ENCODE measurements around the gene TPSB2.
A peak's percentile ranks its signal among the peaks of the same experiment; 100 is the strongest.
"Not testable (repeated sequence)": the region's sequence is repeated elsewhere in the genome, so short reads cannot be mapped to it uniquely, and the experiment has no call there.

Gene TPSB2

DNA sequence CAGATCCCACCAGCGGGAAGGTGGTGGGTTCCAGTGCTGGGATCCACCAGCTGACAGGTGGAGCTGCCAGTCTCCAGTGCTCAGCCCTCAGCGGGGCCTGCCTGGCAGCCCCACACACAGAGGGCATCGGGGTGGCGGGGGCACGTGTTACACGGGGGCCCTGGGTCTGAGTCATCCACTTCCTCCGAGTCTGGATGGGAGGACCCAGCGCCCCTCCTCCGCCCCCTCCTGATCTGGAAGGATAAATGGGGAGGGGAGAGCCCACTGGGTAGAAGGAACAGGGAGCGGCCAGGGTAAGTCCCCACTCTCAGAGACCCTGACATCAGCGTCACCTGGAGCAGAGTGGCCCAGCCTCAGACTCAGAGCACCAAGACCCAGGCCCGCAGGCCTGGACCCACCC is 10.5 kb upstream of the TPSB2 start, which contains the start of gene TPSAB1:
Gene TPSAB1 (plus strand): TSS at position 270 of the 400 bp plus-strand sequence. CDS start 234 bp downstream, outside the sequence.
- not testable (repeated sequence) for DNase-seq

DNA sequence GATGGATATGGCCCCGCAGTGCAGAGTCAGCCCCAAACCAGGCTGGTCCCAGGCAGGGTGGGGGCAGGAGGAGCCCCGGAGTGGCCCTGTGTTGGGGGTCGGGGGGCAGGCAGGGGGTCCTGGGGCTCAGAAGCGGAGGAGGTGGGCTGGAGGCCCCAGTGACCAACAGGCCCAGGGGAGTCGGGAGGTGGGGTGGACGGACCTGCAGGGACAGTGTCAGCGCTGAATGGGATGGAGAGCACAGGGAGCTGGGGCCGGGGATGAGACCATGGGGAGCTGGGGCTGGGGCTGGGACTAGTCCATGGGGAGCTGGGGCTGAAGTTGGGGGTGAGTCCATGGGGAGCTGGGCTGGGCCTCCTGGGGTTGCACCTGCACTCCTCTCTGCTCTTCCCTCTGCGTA is 9.6 kb upstream of the TPSB2 start:
- DNase-seq: not testable (repeated sequence)

DNA sequence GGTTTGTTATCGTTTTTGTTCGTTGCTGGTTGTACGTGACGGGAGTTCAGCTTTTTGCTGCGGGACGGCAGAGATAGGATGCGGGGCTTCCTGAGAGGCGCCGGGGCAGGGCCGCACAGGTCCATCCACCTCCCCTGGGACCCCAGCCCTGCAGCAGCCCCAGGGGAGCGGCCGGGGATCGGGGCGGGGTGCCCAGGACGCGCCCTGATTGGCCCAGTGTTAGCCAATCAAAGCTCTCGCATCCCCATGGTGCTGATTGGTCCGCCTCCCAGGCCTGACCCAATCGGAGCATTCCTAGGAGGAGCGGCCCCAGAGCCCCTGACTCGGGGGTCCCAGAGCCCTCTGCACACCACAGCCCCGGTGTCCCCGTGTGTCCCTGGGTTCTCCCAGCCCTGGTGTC is 8.9 kb upstream of the TPSB2 start:
- not testable (repeated sequence) for DNase-seq

DNA sequence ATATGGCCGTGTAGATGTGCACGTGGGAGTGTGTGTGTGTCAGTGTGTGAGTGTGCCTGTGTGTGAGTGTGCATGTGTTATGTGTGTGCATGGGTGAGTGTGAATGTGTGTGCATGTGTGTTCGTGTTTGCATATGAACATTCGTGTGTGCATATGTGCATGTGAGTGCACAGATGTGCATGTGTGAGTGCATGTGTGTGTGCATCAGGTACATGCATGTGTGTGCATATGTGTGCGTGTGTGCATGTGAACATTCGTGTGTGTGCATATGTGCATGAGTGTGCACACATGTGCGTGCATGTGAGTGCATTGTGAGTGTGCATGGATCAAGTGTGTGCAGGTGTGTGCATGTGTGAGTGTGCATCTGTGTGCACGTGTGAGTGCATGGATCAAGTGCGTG is 8.0 kb upstream of the TPSB2 start:
- no peak for DNase-seq

DNA sequence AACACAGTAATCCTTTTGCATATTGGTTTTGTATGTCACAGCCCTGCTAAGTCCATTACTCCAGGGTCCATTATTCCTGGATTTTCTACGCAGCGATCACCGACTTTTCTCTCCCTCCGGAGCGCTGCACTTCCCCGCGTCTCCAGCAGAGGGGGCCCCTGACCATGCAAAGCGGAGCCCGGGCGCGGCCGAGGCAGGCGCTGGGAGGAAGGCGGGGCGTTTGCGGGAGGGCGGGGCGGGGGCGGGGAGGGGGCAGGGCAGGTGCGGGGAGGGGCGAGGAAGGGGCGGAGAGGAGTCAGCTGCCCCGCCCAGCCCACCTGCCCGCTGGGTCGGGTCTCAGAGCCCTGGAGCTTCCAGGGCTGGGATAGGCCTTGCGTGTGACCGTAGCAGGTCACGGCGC is 6.7 kb upstream of the TPSB2 start:
- DNase-seq: not testable (repeated sequence)

DNA sequence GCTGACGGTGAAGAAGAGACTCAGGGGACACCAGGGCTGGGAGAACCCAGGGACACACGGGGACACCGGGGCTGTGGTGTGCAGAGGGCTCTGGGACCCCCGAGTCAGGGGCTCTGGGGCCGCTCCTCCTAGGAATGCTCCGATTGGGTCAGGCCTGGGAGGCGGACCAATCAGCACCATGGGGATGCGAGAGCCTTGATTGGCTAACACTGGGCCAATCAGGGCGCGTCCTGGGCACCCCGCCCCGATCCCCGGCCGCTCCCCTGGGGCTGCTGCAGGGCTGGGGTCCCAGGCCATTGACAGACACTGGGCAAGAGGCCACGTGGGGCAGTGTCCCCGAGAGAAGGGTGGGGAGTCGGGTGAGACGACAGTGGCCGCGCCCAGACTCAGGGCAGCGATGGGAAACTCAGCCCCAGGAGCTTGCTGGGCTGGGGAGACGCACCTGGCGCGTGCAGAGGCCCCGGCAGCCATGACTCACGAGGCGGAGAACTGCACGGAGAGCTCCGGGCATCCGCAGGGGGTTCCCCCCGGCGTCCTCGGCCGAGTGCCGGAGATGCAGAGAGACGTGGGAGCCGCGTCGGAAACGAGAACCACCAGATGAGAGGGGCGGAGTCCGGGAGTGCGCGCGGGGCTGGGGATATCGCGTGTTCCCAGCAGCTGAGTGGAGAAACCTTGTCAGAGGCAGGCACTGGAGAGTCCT is 2.2 kb upstream of the TPSB2 start:
- not testable (repeated sequence) for DNase-seq

DNA sequence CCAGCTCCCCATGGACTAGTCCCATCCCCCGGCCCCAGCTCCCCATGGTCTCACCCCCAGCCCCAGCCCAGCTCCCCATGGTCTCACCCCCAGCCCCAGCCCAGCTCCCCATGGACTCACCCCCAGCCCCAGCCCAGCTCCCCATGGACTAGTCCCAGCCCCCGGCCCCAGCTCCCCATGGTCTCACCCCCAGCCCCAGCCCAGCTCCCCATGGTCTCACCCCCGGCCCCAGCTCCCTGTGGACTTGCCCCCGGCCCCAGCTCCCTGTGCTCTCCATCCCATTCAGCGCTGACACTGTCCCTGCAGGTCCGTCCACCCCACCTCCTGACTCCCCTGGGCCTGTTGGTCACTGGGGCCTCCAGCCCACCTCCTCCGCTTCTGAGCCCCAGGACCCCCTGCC is 1.3 kb upstream of the TPSB2 start:
- DNase-seq: not testable (repeated sequence)

DNA sequence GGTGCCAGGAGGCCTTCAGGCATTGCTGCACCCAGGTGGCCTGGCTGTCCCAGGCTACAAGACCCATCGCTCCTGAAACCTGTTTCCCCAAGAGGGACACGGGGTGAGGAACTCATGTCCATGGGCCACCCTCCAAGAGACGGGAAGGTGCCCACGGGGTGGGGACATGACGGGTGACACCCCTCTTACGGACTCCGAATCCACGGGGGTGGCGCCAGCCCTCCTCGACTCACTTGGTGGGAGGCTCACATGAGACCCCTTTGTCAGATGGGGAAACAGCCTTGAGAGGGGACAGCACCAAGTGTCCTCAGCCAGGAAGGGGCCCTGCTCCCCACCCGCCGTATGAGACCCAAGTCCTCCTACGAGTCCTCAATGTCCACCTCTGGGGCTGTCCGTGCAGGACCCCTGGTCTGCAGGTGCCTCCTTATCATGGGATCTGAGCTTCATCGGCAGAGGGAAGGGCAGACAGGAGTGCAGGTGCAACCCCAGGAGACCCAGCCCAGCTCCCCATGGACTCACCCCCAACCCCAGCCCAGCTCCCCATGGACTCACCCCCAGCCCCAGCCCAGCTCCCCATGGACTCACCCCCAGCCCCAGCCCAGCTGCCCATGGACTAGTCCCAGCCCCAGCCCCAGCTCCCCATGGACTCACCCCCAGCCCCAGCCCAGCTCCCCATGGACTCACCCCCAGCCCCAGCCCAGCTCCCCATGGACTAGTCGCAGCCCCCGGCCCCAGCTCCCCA is 658 bp upstream of the TPSB2 start:
- DNase-seq: not testable (repeated sequence)

DNA sequence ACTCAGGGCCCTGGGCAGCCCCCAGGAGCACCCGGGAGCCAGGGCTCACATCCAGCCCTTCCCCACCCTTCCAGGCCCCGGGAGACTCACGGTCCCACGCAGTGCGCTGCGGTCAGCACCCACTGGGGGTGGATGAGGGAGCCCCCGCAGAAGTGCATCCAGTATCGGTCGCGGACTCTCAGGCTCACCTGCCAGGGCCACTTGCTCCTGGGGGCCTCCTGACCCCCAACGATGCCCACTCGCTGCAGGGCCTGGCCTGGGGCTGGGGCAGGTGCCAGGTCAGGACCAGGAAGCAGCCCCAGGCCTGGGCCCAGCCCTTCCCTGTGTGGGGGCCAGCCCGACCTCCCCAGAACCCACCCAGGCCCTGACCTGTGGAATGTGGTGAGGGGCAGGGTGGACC is 508 bp downstream of the TPSB2 start:
- DNase-seq: not testable (repeated sequence)

DNA sequence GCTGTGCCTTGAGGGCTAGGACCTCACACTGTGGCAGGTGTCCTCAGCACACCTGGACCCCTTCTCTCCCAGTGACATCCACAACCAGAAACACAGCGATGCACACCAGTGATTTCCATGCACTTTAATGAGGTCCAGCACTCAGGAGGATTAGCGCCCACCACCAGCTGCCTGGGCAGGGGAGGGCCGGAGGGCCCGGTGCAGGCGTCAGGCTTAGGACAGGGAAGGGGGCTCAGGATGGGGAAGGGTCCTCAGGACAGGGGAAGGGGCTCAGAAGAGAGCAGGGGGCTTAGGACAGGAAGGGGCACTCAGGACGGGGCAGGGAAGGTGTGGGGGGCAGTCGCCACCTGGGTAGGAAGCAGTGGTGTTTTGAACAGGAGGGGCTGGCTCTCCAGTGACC is 1.8 kb downstream of the TPSB2 start:
- not testable (repeated sequence) for DNase-seq

DNA sequence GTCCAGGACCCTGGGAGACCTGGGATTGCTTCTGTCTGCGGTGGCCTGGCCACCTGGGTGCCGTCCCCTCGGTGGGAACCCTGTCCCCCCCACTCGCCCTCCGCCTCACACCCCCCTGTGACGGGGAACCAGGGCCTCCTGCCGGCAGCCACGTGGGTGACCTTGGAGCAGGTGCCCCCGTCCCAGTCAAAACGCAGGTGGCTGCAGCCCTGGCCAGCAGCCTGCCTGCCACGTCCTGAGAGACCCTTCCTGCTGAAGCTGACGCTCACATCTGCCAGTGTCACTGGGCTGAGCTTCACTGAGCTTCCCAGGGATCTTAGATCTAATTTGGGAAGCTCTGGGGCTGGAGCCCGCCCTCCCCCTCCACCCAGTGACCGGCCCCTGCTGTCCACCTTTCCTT is 3.3 kb downstream of the TPSB2 start:
- not testable (repeated sequence) for DNase-seq

DNA sequence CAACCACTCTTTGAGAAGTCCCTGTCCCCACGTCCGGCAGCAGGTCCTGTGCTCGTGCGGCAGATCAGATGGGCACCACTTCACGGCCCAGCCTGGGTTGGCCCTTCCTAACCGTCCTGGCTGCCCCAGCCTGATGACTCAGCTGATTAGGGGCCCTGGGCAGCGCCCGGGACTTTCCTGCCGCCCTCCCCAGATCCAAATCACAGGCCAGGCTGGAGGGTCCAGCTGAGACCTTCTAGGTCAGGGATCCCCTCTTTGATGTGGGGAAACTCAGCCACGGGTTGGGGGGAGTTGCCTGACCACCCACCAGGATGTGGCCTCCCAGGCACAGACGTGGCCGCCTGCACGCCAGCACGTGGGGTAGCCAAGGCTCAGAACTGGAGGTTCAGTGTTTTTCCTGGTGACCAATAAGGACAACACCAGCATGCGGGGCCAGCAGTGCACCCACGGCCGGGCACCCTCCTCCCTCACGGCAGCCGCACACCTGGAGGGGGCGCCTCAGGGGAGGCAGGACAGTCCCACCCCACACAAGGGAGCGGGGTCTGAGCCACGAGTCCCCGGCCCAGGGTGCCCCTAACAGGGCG is 4.2 kb downstream of the TPSB2 start:
- peak; percentile 53 for DNase-seq

DNA sequence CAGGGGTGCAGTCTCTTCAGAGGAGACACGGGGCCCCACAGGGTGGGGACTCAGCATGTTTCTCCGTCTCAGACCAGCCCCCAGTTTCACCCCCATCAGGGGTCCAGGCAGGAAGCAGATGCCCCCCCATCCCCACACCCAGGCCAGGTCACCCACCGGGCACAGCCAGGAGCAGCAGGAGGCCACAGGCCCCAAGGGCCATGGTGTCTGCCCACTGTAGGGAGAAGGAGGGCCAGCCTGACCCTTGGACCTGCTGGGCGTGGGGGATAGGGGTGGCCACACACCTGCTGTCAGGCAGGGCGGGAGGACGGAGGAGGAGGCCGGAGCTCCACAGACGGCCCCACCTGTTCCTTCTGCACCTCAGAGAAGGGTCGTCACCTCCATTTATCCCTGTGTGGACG is 4.9 kb downstream of the TPSB2 start, which contains the start of gene TPSG1:
Gene TPSG1 (minus strand): TSS at position 218 of the 401 bp plus-strand sequence. CDS start 16 bp downstream, at position 202.
- no peak for DNase-seq

DNA sequence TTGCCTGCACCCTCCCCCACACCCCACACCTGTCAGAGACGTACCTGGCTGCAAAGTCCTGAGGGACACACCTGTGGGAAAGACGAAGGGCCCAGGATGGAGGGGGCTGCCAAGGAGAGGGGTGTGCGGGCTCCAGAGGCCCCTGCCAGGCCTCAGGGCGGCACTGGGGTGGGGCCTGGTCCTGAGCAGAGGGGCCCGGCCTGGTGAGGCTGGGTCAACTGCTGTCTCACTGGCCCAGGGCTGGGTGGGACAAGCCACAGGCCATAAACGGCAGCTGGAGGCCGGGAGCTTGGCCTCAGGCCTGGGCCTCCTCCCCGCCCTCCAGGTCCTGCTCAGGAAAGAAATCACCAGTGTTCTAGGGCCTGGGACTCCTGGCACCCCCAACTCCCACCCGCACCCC is 5.4 kb downstream of the TPSB2 start:
- no peak for DNase-seq

DNA sequence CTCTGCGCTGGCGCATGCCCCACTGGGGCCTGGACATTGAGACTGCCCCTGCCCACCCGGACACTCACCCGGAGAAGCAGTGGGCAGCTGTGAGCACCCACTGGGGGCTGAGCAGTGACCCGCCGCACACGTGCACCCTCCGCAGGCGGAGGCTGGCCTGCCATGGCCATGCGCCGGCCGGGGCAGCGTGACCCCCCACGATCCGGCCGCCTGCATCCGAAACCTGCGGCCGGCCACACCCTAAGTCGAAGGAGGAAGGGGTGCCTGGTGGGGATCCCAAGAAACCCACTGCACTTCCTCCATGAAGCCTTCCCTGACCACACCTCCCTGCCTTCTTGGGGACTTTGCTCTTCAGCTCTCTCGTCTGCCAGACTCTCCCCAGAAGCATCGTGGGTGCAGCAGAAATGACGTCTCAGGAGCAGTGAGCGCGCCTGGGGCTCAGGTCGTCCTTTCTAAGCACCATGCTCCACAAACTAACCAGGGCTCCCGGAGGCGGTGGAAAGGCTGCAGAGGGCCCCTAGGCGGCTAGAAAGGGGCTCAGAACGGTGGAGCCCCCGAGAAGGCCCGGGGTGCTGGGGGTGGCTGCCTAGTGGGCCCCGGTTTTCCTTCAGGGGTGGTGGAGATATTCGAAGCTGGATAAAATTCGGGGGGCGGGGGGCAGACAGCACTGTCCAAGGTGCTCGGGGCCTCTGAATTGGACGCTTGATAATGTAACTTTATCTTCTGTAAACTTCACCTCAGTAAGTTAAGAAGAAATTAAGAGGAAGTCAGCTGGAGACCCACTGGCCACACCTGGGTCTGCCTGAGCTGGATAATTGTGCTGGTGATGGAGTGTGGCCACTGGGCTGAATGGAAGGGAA is 6.4 kb downstream of the TPSB2 start:
- peak; percentile 14 for DNase-seq

DNA sequence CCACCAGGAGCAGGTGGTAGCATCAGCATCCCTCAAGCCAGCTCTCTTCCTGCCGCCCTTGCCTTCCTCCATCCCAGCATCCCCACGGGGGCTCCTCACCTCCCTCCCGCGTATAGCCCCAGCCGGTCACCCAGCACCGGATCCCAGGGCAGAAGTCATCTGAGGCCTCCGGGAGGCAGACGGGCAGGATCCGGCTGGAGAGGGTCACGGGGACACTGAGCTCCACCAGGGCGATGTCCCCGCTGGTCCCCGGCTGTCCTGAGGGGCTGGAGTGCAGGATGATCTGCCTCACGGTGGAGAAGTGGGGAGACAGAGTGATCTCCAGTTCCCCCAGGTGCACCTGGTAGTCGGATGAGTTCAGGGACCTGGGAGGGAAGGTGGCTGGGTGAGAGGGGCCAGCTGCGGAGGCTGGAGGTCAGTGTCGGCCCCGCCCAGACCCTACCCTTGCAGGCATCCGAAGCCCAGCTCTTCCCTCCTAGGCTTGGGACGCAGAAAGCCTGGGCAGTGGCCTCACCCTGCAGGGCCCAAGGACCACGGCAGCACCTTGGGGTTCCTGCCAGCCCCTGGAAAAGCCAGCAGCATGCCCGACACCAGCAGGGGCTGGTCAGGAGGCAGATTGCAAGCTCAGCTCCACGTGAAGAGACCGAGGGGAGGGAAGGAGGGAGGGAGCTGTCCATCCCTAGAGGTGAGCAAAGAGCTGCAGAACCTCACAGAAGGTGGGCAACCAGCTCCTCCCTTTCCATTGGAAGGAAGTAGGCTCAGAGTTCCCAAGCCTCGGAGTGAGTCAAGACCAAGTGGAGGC is 7.2 kb downstream of the TPSB2 start:
- DNase-seq: no peak

DNA sequence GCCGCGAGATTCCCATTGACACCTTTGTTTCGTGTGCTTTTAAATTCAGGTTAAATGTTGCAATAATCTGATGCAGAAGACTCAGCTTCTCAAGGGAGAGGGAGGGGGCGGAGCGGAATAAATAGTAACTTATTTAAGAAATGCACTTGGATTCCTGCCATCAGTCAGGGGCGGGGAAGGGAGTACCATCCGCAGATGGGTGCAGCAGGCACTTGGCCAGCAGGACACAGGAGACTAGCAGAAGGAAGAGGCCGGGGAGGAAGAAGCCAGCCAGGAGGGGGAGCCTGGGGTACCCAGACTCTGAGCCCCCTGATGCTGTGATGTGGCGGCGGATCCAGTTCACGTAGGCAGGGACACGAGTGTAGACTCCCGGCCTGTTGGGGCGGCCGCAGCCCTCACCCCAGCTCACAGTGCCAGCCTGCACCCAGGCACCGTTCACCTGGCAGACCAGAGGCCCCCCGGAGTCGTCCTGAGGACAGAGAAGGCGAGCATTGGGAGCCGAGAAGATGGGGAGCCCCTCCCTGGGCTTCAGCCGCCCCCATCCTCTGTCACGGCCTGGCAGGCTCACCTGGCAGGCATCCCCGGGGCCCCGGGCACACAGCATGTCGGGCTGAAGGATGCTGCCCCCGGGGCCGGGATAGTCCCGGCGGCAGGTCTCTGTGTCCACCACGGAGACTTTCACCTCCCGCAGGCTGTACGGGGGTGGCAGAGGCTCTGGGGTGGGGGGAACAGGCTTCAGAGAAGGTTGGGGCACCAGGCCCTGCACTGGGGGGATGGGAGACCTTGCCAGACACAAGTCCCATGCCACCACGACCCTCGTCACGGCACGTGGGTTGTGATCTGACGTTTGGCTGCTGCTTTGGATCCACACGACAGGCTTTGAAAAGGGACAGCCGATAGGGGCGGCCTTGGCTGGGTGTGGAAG is 8.1 kb downstream of the TPSB2 start:
- peak; percentile 63 for DNase-seq

DNA sequence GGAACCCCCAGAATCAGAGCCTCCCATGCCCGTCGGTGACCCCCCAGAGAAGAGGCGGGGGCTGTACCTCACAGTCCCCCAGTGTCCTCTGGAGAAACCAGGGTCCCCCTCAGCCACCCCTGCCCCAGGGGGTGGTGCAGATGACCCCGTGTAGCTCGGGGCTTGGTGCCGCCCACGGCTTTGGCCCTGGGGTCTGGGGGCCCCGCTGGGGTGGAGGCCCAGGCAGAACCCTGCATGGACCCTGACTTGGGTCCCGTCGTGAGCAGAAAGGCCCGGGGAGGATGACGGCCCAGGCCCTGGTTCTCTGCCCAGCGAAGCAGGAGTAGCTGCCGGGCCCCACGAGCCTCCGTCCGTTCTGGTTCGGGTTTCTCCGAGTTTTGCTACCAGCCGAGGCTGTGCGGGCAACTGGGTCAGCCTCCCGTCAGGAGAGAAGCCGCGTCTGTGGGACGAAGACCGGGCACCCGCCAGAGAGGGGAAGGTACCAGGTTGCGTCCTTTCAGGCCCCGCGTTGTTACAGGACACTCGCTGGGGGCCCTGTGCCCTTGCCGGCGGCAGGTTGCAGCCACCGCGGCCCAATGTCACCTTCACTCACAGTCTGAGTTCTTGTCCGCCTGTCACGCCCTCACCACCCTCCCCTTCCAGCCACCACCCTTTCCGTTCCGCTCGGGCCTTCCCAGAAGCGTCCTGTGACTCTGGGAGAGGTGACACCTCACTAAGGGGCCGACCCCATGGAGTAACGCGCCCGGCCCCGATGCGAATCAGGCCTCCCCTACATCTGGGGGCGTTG is 8.9 kb downstream of the TPSB2 start:
- DNase-seq: no peak

DNA sequence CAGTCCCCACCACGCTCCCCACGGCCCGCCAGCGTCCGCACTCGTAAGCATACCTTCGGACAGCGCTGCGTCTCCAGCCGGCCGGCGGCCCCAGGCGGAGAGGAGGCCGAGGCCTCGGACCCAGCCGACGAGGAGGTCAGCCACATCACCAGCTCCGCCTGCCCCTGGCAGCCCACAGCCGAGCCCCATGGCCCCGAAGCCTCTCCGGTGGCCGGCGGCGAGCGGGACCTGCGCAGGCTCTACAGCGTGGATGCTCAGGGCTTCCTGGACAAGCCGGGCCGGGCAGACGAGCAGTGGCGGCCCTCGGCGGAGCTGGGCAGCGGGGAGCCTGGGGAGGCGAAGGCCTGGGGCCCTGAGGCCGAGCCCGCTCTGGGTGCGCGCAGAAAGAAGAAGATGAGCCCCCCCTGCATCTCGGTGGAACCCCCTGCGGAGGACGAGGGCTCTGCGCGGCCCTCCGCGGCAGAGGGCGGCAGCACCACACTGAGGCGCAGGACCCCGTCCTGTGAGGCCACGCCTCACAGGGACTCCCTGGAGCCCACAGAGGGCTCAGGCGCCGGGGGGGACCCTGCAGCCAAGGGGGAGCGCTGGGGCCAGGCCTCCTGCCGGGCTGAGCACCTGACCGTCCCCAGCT is 9.8 kb downstream of the TPSB2 start:
- no peak for DNase-seq

All from hematopoietic multipotent progenitor cell treated with erythropoietin and hydrocortisone succinate and interleukin-3 and kit ligand, for 8 days (in vitro differentiated cells).